HepG2 (cell line): ENCODE results near the gene RITA1. TPM values are rescaled to one million over a fixed set of nuclear protein-coding genes. Genes with fewer than 3 reads are reported as not detected.

Experiments
- AGO1 ChIP-seq: fragments of 200-400 bp; formaldehyde crosslinking; IDR thresholded peaks from 2 replicates; pipeline ENCODE4 v1.6.1; 2017; ENCODE audit warnings: mild to moderate bottlenecking, low read depth, low read length, moderate library complexity; ENCODE audit not compliant: poor library complexity, severe bottlenecking
- CEBPZ ChIP-seq: IDR thresholded peaks from 2 replicates; pipeline ENCODE4 v1.6.1; 2012; ENCODE audit warnings: low read length, improper control_type of control experiment
- GATAD2A ChIP-seq: IDR thresholded peaks from 2 replicates; pipeline ENCODE4 v1.6.1; 2016
- HDAC1 ChIP-seq: sonication (generic); formaldehyde crosslinking; IDR thresholded peaks from 2 replicates; pipeline ENCODE4 v1.5.1; 2020; ENCODE audit warnings: mild to moderate bottlenecking, missing genetic modification reagents
- HMGXB4 ChIP-seq, 2 experiments: sonication (generic) in 1 of 2; formaldehyde crosslinking in 1 of 2; IDR thresholded peaks; 2 replicates each; pipeline versions ENCODE4 v1.4.0 to v1.6.1; 2018 to 2020; ENCODE audit warnings: missing genetic modification reagents in 2 of 2, borderline replicate concordance in 1 of 2, low read depth in 1 of 2, mild to moderate bottlenecking in 1 of 2, missing biosample characterization in 1 of 2
- IRF2 ChIP-seq: IDR thresholded peaks from 2 replicates; pipeline ENCODE4 v1.6.1; 2018; ENCODE audit warnings: missing genetic modification reagents, missing compliant biosample characterization
- MEIS2 ChIP-seq: sonication (generic); formaldehyde crosslinking; IDR thresholded peaks from 2 replicates; pipeline ENCODE4 v1.9.0; 2021; ENCODE audit warnings: mild to moderate bottlenecking, missing genetic modification reagents
- MIER2 ChIP-seq: IDR thresholded peaks from 2 replicates; pipeline ENCODE4 v1.6.1; 2016; ENCODE audit warnings: missing biosample characterization, missing genetic modification reagents
- SOX5 ChIP-seq: IDR thresholded peaks from 2 replicates; pipeline ENCODE4 v1.6.1; 2016; ENCODE audit warnings: borderline replicate concordance
- ZBTB46 ChIP-seq: sonication (generic); formaldehyde crosslinking; IDR thresholded peaks from 2 replicates; pipeline ENCODE4 v1.4.0; 2020; ENCODE audit warnings: mild to moderate bottlenecking, missing genetic modification reagents, borderline replicate concordance
- ZFP90 ChIP-seq: sonication (generic); formaldehyde crosslinking; IDR thresholded peaks from 2 replicates; pipeline ENCODE4 v1.8.0; 2022; ENCODE audit warnings: missing genetic modification reagents, mild to moderate bottlenecking, inconsistent platforms, borderline replicate concordance
- ZNF276 ChIP-seq: sonication (generic); formaldehyde crosslinking; IDR thresholded peaks from 2 replicates; pipeline ENCODE4 v1.4.0; 2020; ENCODE audit warnings: mild to moderate bottlenecking, low read depth, missing genetic modification reagents
- ZNF317 ChIP-seq: sonication (generic); formaldehyde crosslinking; IDR thresholded peaks from 2 replicates; pipeline ENCODE4 v1.5.0; 2020; ENCODE audit warnings: mild to moderate bottlenecking, missing genetic modification reagents
- ZNF383 ChIP-seq: sonication (generic); formaldehyde crosslinking; IDR thresholded peaks from 2 replicates; pipeline ENCODE4 v1.4.0; 2020; ENCODE audit warnings: missing genetic modification reagents, mild to moderate bottlenecking, borderline replicate concordance
- ZNF574 ChIP-seq: sonication (generic); formaldehyde crosslinking; IDR thresholded peaks from 2 replicates; pipeline ENCODE4 v1.4.0; 2020; ENCODE audit warnings: missing genetic modification reagents
- ZNF577 ChIP-seq: sonication (generic); formaldehyde crosslinking; IDR thresholded peaks from 2 replicates; pipeline ENCODE4 v1.4.0; 2020; ENCODE audit warnings: mild to moderate bottlenecking, low read depth, missing genetic modification reagents, borderline replicate concordance
- polyA plus RNA-seq, 8 experiments: library from polyadenylated mRNA; depleted of rRNA in 3 of 8; stranded (reverse) in 7 of 8; unstranded in 1 of 8; fragments of >200 nt; fragmentation: Illumina TruSeq in 4 of 8; extraction: Trizol in 4 of 8; gene quantifications; 2 replicates each; pipeline versions ENCODE4 v1.2.1 to v1.2.3, GENCODE V29; 2011 to 2016; ENCODE audit warnings: low read depth in 4 of 8, missing spikeins in 1 of 8, mixed read lengths in 1 of 8; ENCODE audit not compliant: insufficient read depth in 1 of 8
- total RNA-seq, 5 experiments: library from RNA; depleted of rRNA; stranded (reverse); fragments of >200 nt; fragmentation: Illumina TruSeq; extraction: Trizol; gene quantifications; 2 replicates each; pipeline ENCODE4 v1.2.3, GENCODE V29; 2016; ENCODE audit warnings: low read depth in 1 of 5

RITA1 gene
- total and polyA plus RNA-seq, 2 of the 13 experiments (the other 11 are each of a cell fraction or from before 2014, with no cell fraction given) = 12.4 to 28.9 TPM

GRCh38 chr12:113185180-113186032, at the start of gene RITA1, which contains the start of gene DDX54 (continued):
- no peak; the same call in 1 of the 2 replicates for TF ChIP-seq IRF2
- no peak for TF ChIP-seq MIER2 (CRISPR knock-in tag)
- TF ChIP-seq ZNF577 = no peak
- TF ChIP-seq GATAD2A (CRISPR knock-in tag) = peak; percentile 34; the same call in 1 of the 2 replicates
- no peak for TF ChIP-seq AGO1
- peak; percentile 81 for TF ChIP-seq ZNF574 (CRISPR knock-in tag)
- no peak for TF ChIP-seq SOX5 (CRISPR knock-in tag)
- TF ChIP-seq MEIS2 (CRISPR knock-in tag) = peak; percentile 64; the same call in 1 of the 2 replicates
- peak; percentile 20 to 88; a peak in 2 of 4 replicates for TF ChIP-seq HMGXB4 (CRISPR knock-in tag; IDR thresholded peaks at IDR 0.05; ENCODE audit: borderline replicate concordance in 1 of 2, low read depth in 1 of 2)
- TF ChIP-seq ZBTB46 (CRISPR knock-in tag) = no peak
- TF ChIP-seq ZNF383 (CRISPR knock-in tag) = no peak
- TF ChIP-seq HDAC1 (CRISPR knock-in tag) = peak; percentile 88
- TF ChIP-seq ZNF317 (CRISPR knock-in tag) = peak; percentile 96
- no peak for TF ChIP-seq ZNF276
- TF ChIP-seq ZFP90 (CRISPR knock-in tag) = no peak
- TF ChIP-seq CEBPZ = no peak
